Activated B cell treated with CpG ODN at 0.5 μM for 24 hours (primary cell): ENCODE measurements around the gene C17orf75. TPM values are rescaled to one million over a fixed set of nuclear protein-coding genes. Genes with fewer than 3 reads are reported as not detected.
"Not testable (repeated sequence)": the region's sequence is repeated elsewhere in the genome, so short reads cannot be mapped to it uniquely, and the experiment has no call there.

Experiments
- ATAC-seq: fragments of 200-7000 bp; cut with Tn5 transposase; one replicate; pipeline ENCODE4 v1.10.0; 2021; ENCODE audit warnings: low read depth, mild to moderate bottlenecking, moderate library complexity
- CTCF ChIA-PET: fragments of 350-600 bp; sonication (Branson Sonifier 250); formaldehyde crosslinking; loops from one replicate; lab custom pipeline; 2021; ENCODE audit warnings: antibody characterized with exemption; lab: Charles Lee
- POLR2A ChIA-PET: fragments of 350-600 bp; sonication (Branson Sonifier 250); formaldehyde crosslinking; loops from one replicate; lab custom pipeline; 2021; ENCODE audit warnings: antibody characterized with exemption; lab: Charles Lee
- DNase-seq: peaks from one replicate; pipeline ENCODE4 v3.0.0; 2022
- H3K27ac Mint-ChIP-seq: one replicate; pipeline ENCODE4 v1.8.0; 2020; ENCODE audit warnings: mixed read lengths
- H3K27me3 Mint-ChIP-seq: one replicate; pipeline ENCODE4 v1.8.0; 2021; ENCODE audit warnings: mixed read lengths
- H3K36me3 Mint-ChIP-seq: one replicate; pipeline ENCODE4 v1.8.0; 2021; ENCODE audit warnings: low read depth, mixed read lengths
- H3K4me1 Mint-ChIP-seq: one replicate; pipeline ENCODE4 v1.8.0; 2021; ENCODE audit warnings: mixed read lengths
- H3K4me3 Mint-ChIP-seq: one replicate; pipeline ENCODE4 v1.8.0; 2020; ENCODE audit warnings: mild to moderate bottlenecking, mixed read lengths
- H3K9me3 Mint-ChIP-seq: one replicate; pipeline ENCODE4 v1.8.0; 2020; ENCODE audit warnings: mixed read lengths
- CTCF ChIP-seq: fragments of 200-600 bp; IDR thresholded peaks from one replicate; pipeline ENCODE4 v1.8.0; 2022; ENCODE audit warnings: antibody characterized with exemption, mild to moderate bottlenecking
- intact Hi-C: fragments of 100-400 bp; cut with micrococcal nuclease; formaldehyde crosslinking; loops from one replicate; pipeline ENCODE4 v1.15.1; 2024
- total RNA-seq: library from RNA; stranded (reverse); gene quantifications from 2 replicates; pipeline ENCODE4 v1.2.3, GENCODE V29; 2022

The C17orf75 gene
- total RNA-seq, 1 donor from 2014 or later, result 23.0 TPM

GRCh38 chr17:32318071-32318470, 23.9 kb downstream of the C17orf75 start:
- Mint-ChIP-seq H3K4me1 (peaks cover 20% of the 10 kb centered on the region), H3K36me3 (no peaks in the 10 kb centered on the region), H3K27me3 (no peaks in the 10 kb centered on the region), H3K4me3 (no peak overlapping the region), H3K27ac (no peak overlapping the region), H3K9me3 (no peaks in the 10 kb centered on the region)
- POLR2A ChIA-PET, result interaction anchor here (1.4 to 2.5 kb wide), 2 partner anchors 24 to 115 kb away, joined by 13 to 20 read pairs; partner anchors contain the start of gene C17orf75
- TF ChIP-seq CTCF, result no peak
- no peak for ATAC-seq
- intact Hi-C loops, result loop anchor here (2.0 to 5.0 kb wide), 2 partner anchors 51 to 176 kb away; partner anchors contain the start of gene RHOT1
- CTCF ChIA-PET, result interaction anchor here (0.9 to 2.5 kb wide), 5 partner anchors 13 to 115 kb away, joined by 3 to 14 read pairs (median 3); no protein-coding TSS in a partner anchor
- DNase-seq, result no peak

GRCh38 chr17:32317353-32317752, 24.6 kb downstream of the C17orf75 start:
- H3K9me3 Mint-ChIP-seq, result no peaks in the 10 kb centered on the region
- peaks cover 19% of the 10 kb centered on the region for H3K4me1 Mint-ChIP-seq
- H3K27me3 Mint-ChIP-seq, result no peaks in the 10 kb centered on the region
- intact Hi-C loops, result loop anchor here (5.0 kb wide), 1 partner anchor 175 kb away; the partner anchor contains the start of gene RHOT1
- no peaks in the 10 kb centered on the region for H3K36me3 Mint-ChIP-seq
- TF ChIP-seq CTCF, result no peak
- no peak overlapping the region for H3K4me3 Mint-ChIP-seq
- ChIA-PET CTCF (interaction anchor here (1.1 kb wide), 1 partner anchor 64 kb away, joined by 4 read pairs; no protein-coding TSS in a partner anchor), POLR2A (no interaction called here)
- DNase-seq, result no peak
- ATAC-seq, result no peak
- H3K27ac Mint-ChIP-seq, result no peak overlapping the region

GRCh38 chr17:32316653-32317052, 25.3 kb downstream of the C17orf75 start:
- ChIA-PET CTCF (interaction anchor here (1.1 kb wide), 1 partner anchor 64 kb away, joined by 4 read pairs; no protein-coding TSS in a partner anchor), POLR2A (interaction anchor here (1.5 kb wide), 1 partner anchor 34 kb away, joined by 3 read pairs; no protein-coding TSS in a partner anchor)
- not testable (repeated sequence) for H3K9me3 Mint-ChIP-seq, DNase-seq, H3K4me3 Mint-ChIP-seq, H3K36me3 Mint-ChIP-seq, ATAC-seq, H3K27ac Mint-ChIP-seq, H3K27me3 Mint-ChIP-seq
- peaks cover 19% of the 10 kb centered on the region for H3K4me1 Mint-ChIP-seq
- intact Hi-C loops, result loop anchor here (5.0 kb wide), 1 partner anchor 174 kb away; the partner anchor contains the start of gene RHOT1

- H3K36me3 Mint-ChIP-seq, result no peaks in the 10 kb centered on the region
These were observed 26.8 kb downstream of the C17orf75 start for GRCh38 chr17:32315171-32315570.

GRCh38 chr17:32314636-32315035, 27.3 kb downstream of the C17orf75 start:
- ChIA-PET POLR2A (no interaction called here), CTCF (no interaction called here)
- ATAC-seq (no peak), DNase-seq (no peak)
- Mint-ChIP-seq H3K36me3 (no peaks in the 10 kb centered on the region), H3K4me3 (no peak overlapping the region), H3K4me1 (peaks cover 19% of the 10 kb centered on the region), H3K27ac (no peak overlapping the region), H3K27me3 (no peaks in the 10 kb centered on the region), H3K9me3 (no peaks in the 10 kb centered on the region)
- intact Hi-C loops, result loop anchor here (5.0 kb wide), 1 partner anchor 172 kb away; the partner anchor contains the start of gene RHOT1
- TF ChIP-seq CTCF, result no peak

More at GRCh38 chr17:32315171-32315570, 26.8 kb downstream of the C17orf75 start:
- peaks cover 23% of the 10 kb centered on the region for H3K4me1 Mint-ChIP-seq
- H3K27ac Mint-ChIP-seq, result no peak overlapping the region
- DNase-seq, result no peak
- ChIA-PET POLR2A (no interaction called here), CTCF (no interaction called here)
- no peaks in the 10 kb centered on the region for H3K27me3 Mint-ChIP-seq
- ATAC-seq, result no peak
- TF ChIP-seq CTCF, result no peak
- no peaks in the 10 kb centered on the region for H3K9me3 Mint-ChIP-seq
- intact Hi-C loops, result loop anchor here (5.0 kb wide), 1 partner anchor 173 kb away; the partner anchor contains the start of gene RHOT1
- no peak overlapping the region for H3K4me3 Mint-ChIP-seq
